ENCODE measurements around the gene SNRPD3. TPM values are rescaled to one million over a fixed set of nuclear protein-coding genes. Genes with fewer than 3 reads are reported as not detected.

Gene SNRPD3
- total RNA-seq, 4 donors from 2014 or later, result 21.3 to 127 (median 93.8) TPM

DNA sequence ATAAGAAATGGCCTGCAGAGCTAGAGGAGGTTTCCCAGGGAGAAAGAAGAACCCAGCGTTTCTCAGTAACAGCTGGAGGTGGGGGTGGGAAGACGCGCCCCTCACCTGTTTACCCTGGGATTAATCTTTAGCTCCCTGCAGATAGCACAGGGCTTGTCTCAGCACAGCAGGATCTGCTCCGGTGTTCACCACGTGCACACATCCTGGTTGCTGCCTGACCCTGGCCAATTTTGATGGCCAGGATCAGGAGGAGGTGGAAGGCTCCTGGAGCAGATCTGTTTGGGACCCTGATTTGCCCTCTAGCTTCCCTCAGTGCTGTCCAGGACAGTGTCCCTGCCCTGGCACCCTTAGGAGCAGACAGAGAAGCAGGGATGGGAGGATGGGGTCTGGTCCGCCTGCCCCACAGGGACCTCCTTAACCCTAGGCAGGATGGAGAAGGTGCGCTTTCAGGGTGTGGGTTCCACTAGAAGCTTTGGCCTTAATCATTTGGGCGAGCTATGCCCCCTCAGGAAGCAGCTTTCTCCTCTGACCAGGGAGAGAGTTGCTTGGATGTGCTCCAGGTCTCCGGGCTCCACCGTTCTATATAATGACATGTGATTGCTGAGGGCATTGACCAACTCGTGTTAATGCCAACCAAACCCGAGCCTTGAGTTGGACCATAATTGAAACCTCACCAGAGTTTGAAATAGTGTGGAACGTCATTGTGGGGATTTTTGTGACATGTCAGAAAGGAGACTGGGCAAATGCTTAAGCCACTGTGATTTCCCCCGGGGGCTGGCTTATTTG lies 41.4 kb upstream of the SNRPD3 start:
- 60% methylated on average over 14 of the region's 14 CpGs; no CpG with 5 or more reads in 1 of the 2 donors for WGBS, 2 donors (ENCODE audit: low coverage in 1 of 2)
- no peaks in the 10 kb centered on the region for H3K36me3 ChIP-seq

DNA sequence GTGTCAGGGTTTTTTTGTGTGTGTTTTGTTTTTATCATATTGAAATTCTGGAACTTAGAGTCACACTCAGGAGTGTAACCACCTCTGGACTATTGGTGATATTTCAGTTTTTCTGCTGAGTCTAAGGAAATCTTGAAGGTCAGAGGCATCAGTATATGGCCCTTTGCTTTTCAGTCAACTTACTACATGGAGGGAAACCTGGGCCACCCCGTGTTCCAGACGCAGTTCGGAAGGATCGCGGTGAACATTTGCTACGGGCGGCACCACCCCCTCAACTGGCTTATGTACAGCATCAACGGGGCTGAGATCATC lies 40.8 kb upstream of the SNRPD3 start:
- WGBS, 2 donors (ENCODE audit: low coverage in 1 of 2), result 91% methylated on average over 8 of the region's 8 CpGs; no CpG with 5 or more reads in 1 of the 2 donors
- Histone ChIP-seq H3K27me3 (no peaks in the 10 kb centered on the region), H3K36me3 (no peaks in the 10 kb centered on the region), H3K4me3 (no peak overlapping the region), H3K4me1 (peaks cover 4 to 31% (median 24%) of the 10 kb centered on the region in 4 donors), H3K27ac (no peak overlapping the region), H3K9me3 (no peaks in the 10 kb centered on the region)
- intact Hi-C loops (cut with DNase I; ENCODE audit: low total_unique reads), result no loop called here
- TF ChIP-seq EP300 (IDR thresholded peaks at IDR 0.05; ENCODE audit: low read depth) (no peak), POLR2AphosphoS5 (IDR thresholded peaks at IDR 0.05) (no peak), POLR2A (IDR thresholded peaks at IDR 0.05) (no peak)
- TF ChIP-seq, protein P1, sequence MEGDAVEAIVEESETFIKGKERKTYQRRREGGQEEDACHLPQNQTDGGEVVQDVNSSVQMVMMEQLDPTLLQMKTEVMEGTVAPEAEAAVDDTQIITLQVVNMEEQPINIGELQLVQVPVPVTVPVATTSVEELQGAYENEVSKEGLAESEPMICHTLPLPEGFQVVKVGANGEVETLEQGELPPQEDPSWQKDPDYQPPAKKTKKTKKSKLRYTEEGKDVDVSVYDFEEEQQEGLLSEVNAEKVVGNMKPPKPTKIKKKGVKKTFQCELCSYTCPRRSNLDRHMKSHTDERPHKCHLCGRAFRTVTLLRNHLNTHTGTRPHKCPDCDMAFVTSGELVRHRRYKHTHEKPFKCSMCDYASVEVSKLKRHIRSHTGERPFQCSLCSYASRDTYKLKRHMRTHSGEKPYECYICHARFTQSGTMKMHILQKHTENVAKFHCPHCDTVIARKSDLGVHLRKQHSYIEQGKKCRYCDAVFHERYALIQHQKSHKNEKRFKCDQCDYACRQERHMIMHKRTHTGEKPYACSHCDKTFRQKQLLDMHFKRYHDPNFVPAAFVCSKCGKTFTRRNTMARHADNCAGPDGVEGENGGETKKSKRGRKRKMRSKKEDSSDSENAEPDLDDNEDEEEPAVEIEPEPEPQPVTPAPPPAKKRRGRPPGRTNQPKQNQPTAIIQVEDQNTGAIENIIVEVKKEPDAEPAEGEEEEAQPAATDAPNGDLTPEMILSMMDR (IDR thresholded peaks at IDR 0.05), result no peak
- no peak for DNase-seq
- in situ Hi-C loops (cut with MboI; ENCODE audit: low pct_ligation_motif_present in 1 of 4, low pct_unique_long_range_greater_than_20kb in 1 of 4, low sequenced_read_pairs in 3 of 4), result no loop called here

More for the DNA sequence above, 41.4 kb upstream of the SNRPD3 start:
- in situ Hi-C loops (cut with MboI; ENCODE audit: low pct_ligation_motif_present in 1 of 4, low pct_unique_long_range_greater_than_20kb in 1 of 4, low sequenced_read_pairs in 3 of 4) (no loop called here), intact Hi-C loops (cut with DNase I; ENCODE audit: low total_unique reads) (no loop called here)
- TF ChIP-seq POLR2AphosphoS5 (IDR thresholded peaks at IDR 0.05) (no peak), POLR2A (IDR thresholded peaks at IDR 0.05) (no peak), EP300 (IDR thresholded peaks at IDR 0.05; ENCODE audit: low read depth) (no peak)
- TF ChIP-seq, protein P1 (IDR thresholded peaks at IDR 0.05), result no peak
- Histone ChIP-seq H3K27me3 (no peaks in the 10 kb centered on the region), H3K27ac (no peak overlapping the region), H3K4me1 (peaks cover 4 to 31% (median 24%) of the 10 kb centered on the region in 4 donors), H3K9me3 (no peaks in the 10 kb centered on the region), H3K4me3 (no peak overlapping the region)
- peak; percentile 25 for DNase-seq

DNA sequence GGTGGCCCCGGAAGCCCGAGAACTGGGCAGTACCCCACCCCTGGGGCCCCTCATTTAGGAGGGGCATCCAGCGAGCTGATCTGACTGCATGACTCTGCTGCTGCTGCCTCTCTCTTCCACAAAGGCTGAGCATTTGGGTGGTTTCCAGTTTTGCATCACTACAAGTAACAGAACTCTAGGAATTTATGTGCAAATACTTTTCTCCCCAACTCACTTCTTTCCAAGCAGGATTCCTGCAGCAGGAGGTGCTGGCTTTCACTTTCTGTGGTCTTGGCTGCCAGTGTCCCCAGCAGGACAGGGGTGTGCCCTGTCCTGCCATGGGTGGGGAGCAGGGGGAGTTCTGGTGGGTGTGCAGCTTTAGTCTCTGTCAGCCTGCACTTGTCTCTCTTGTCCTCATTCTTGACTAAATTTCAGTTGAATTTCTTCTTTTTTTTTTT lies 39.5 kb upstream of the SNRPD3 start:
- in situ Hi-C loops (cut with MboI; ENCODE audit: low pct_ligation_motif_present in 1 of 4, low pct_unique_long_range_greater_than_20kb in 1 of 4, low sequenced_read_pairs in 3 of 4) (no loop called here), intact Hi-C loops (cut with DNase I; ENCODE audit: low total_unique reads) (no loop called here)
- TF ChIP-seq POLR2A (IDR thresholded peaks at IDR 0.05) (no peak), EP300 (IDR thresholded peaks at IDR 0.05; ENCODE audit: low read depth) (no peak), POLR2AphosphoS5 (IDR thresholded peaks at IDR 0.05) (no peak)
- TF ChIP-seq, protein P1 (IDR thresholded peaks at IDR 0.05), result no peak
- 0% methylated on average over 1 to 3 of the region's 3 CpGs for WGBS, 2 donors (ENCODE audit: low coverage in 1 of 2)
- Histone ChIP-seq H3K27ac (no peak overlapping the region), H3K4me3 (no peak overlapping the region), H3K27me3 (no peaks in the 10 kb centered on the region), H3K36me3 (no peaks in the 10 kb centered on the region), H3K9me3 (no peaks in the 10 kb centered on the region), H3K4me1 (peaks cover 0 to 20% (median 13%) of the 10 kb centered on the region in 4 donors)
- DNase-seq, result no peak

DNA sequence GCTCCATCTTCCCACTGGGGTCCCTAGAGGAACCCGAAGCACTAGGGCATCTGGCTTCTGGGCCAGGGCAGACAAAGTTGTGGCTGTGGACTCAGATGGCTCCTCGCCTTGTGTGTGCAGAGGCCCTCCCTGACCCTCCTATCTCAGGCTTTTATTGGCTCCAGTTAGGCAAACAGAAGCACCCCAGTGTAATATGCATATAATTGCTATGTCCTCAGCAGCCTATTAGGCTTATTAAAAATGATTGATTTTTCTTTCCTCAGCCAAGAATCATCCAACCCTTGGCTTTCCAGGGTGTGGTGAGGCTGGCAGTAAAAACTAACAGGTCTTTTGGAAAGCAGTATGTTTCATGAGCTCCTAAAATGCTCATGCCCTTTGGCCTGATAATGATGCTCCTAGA lies 38.4 kb upstream of the SNRPD3 start:
- TF ChIP-seq POLR2AphosphoS5 (IDR thresholded peaks at IDR 0.05) (no peak), EP300 (IDR thresholded peaks at IDR 0.05; ENCODE audit: low read depth) (no peak), POLR2A (IDR thresholded peaks at IDR 0.05) (no peak)
- TF ChIP-seq, protein P1 (IDR thresholded peaks at IDR 0.05), result no peak
- Histone ChIP-seq H3K4me1 (peaks cover 0 to 20% (median 11%) of the 10 kb centered on the region in 4 donors), H3K9me3 (no peaks in the 10 kb centered on the region), H3K36me3 (no peaks in the 10 kb centered on the region), H3K4me3 (no peak overlapping the region), H3K27ac (no peak overlapping the region), H3K27me3 (no peaks in the 10 kb centered on the region)
- intact Hi-C loops (cut with DNase I; ENCODE audit: low total_unique reads) (no loop called here), in situ Hi-C loops (cut with MboI; ENCODE audit: low pct_ligation_motif_present in 1 of 4, low pct_unique_long_range_greater_than_20kb in 1 of 4, low sequenced_read_pairs in 3 of 4) (no loop called here)
- WGBS, 2 donors (ENCODE audit: low coverage in 1 of 2), result 72% methylated on average over 2 of the region's 2 CpGs; no CpG with 5 or more reads in 1 of the 2 donors
- no peak for DNase-seq

Measured in transverse colon (tissue), 4 donors.